NCI-H82 treated with DMSO at 0.1 percent for 48 hours (cell line): ENCODE data around the gene ENTPD7.
"Not testable (repeated sequence)": the region's sequence is repeated elsewhere in the genome, so short reads cannot be mapped to it uniquely, and the experiment has no call there.

Experiments used
- DNase-seq: peaks from one replicate; lab custom pipeline; 2025; ENCODE audit not compliant: unreplicated experiment; lab: John Stamatoyannopoulos, UW

The ENTPD7 gene

DNA sequence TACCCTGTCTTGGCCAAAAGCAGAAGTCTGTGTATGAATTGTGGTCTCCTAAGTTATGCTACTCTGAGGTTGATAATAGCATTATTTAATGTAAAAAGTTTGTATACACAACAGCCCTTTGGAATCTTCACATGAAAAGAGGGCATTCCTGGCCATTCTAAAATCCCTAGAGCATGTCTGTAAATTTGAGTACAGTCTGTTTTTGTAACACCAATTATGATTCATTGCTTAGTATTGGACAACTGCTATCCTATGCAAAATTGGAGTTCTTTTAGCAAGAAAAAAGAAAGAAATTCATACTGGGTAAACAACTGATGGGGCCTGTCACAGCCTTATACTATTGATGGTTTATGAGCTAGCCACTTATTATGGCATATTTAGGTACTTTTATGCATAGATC is 82.9 kb downstream of the ENTPD7 start:
- no peak for DNase-seq

DNA sequence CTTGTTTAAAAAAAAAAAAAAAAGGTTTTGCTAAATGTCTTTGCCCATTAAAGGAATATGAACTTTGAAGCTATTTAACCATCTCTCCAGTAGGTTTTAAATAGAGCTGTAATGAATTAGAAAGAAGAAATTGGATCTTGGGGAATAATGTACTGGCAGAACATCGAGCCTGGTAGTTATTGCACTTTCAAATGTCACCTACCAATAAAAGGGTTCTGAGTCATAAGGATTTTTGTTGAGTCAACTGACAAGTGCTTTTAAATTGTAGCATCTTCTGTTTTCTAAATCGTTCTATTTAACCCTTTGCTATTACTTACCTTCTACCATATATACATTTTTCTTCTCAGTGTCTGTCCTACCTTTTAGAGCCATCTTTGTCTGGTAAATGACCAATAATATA is 83.4 kb downstream of the ENTPD7 start:
- DNase-seq, result no peak

DNA sequence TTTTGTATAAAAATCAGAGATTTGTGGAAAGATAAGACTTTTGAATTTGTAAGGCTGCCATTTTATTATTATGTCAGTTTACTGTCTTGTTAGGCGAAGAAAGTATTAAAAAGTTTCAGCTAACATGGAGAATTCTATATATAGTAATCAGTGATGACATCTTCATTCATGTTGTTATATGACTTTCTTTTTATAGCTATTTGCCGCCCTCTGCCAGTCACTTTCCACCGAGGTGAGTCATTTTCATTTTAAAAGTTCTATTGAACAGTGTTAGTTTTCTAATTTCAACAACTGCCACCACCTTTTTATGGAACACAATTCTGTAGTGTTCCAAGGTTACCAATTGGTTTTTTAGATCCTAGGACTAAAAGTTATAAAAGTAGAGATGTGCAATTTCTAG is 84.5 kb downstream of the ENTPD7 start:
- no peak for DNase-seq

DNA sequence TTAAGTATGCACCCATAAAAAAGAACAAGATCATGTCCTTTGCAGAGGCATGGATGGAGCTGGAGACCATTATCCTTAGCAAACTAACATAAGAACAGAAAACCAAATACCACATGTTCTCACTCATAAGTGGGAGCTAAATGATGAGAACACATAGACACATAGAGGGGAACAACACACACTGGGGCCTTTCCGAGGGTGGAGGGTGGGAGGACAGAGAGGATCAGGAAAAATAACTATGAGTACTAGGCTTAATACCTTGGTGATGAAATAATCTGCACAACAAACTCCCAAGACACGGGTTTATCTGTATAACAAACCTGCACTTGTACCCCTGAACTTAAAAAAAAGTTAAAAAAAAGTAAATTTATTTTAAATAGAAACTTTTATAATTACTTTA is 86.9 kb downstream of the ENTPD7 start:
- DNase-seq, result not testable (repeated sequence)

DNA sequence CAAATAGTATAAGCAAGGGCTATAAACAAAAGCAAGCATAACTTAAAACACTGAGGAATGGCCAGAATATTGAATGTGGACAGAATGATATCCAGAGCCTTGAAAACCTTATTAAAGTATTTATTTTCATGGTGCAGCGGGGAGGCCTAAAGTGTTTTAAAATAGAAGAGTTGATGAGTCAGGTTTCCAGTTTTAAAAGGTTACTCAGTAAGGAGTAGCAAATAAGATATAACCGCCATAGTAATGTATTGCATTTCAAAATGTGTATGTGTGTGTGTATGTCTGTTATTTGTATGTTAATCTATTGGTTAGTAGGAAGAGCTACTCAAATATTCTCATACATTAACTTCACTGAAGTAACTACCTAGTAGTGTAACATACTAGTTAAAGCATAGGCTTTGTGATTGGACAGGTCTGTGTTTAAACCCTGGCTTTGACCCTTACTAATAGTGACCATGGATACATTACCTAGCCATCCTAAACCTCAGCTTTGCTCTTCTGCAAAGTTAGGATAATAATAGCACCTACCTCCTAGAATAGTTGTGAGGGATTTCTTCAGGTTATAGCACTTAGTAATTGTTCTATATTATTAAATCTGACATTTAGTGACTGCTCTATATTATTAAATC is 89.6 kb downstream of the ENTPD7 start:
- no peak for DNase-seq

DNA sequence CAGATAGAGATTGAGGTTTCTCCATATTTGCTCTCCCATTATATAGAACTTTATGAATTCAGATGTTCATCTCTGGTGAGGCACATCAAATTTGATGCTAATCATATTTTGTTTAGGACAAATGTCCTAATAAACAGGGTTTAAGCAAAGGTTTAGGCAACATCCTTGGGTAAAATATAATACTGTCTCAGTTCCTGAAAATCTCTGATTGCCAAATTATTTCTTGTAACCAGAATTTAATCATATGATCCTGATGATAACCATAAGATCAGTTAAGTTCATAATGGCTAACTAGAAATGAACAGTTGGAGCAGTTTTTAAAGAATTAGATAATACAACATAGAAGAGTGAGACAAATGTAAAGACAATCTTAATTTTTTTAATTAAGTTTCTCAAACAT is 91.3 kb downstream of the ENTPD7 start:
- no peak for DNase-seq

DNA sequence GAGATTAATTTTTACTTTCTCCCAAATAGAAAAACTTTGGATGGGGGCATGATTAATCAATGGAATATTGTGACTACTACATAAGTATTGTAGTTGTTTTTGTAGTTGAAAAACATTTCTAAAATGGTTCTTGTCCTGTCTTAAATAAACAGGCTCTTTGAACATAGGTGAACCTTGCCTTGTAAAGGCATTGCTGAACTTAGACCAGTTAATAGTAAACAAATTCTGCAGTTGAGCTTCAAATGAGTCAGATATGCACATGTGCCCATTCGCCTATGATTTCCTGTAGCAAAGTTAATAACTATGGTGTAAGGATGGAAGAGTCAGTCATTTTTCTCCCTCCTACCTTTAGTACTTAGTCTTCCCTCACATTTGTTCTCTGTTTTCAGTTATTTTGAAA is 95.4 kb downstream of the ENTPD7 start:
- no peak for DNase-seq
